NCI-H510A (cell line): Measurements from ENCODE around the gene CDH4.

ENCODE experiments used
- DNase-seq: peaks from one replicate; lab custom pipeline; 2025; lab: John Stamatoyannopoulos, UW

Gene CDH4

GRCh38 chr20:61719691-61720347, 467.8 kb downstream of the CDH4 start:
- no peak for DNase-seq

GRCh38 chr20:61720348-61720696, 468.3 kb downstream of the CDH4 start:
- no peak for DNase-seq

- DNase-seq: no peak
These were observed 470.2 kb downstream of the CDH4 start for GRCh38 chr20:61722146-61722678.

- DNase-seq: no peak
These were observed 471.6 kb downstream of the CDH4 start for GRCh38 chr20:61723529-61724257.

GRCh38 chr20:61724376-61724775, 472.3 kb downstream of the CDH4 start:
- DNase-seq: no peak

GRCh38 chr20:61725145-61725544, 473.1 kb downstream of the CDH4 start:
- DNase-seq: no peak

GRCh38 chr20:61725966-61726365, 473.9 kb downstream of the CDH4 start:
- DNase-seq: no peak

GRCh38 chr20:61726979-61727378, 474.9 kb downstream of the CDH4 start:
- no peak for DNase-seq

GRCh38 chr20:61727761-61728160, 475.7 kb downstream of the CDH4 start:
- no peak for DNase-seq

- no peak for DNase-seq
These were observed 476.3 kb downstream of the CDH4 start for GRCh38 chr20:61728326-61728725.

GRCh38 chr20:61728786-61729770, 477.0 kb downstream of the CDH4 start:
- no peak for DNase-seq

- no peak for DNase-seq
These were observed 478.7 kb downstream of the CDH4 start for GRCh38 chr20:61730631-61731362.

- no peak for DNase-seq
These were observed 479.5 kb downstream of the CDH4 start for GRCh38 chr20:61731363-61732181.

GRCh38 chr20:61732511-61733210, 480.6 kb downstream of the CDH4 start:
- no peak for DNase-seq

- no peak for DNase-seq
These were observed 481.2 kb downstream of the CDH4 start for GRCh38 chr20:61733216-61733615.

- no peak for DNase-seq
These were observed 482.1 kb downstream of the CDH4 start for GRCh38 chr20:61733891-61734732.

- DNase-seq: no peak
These were observed 482.9 kb downstream of the CDH4 start for GRCh38 chr20:61734733-61735502.

GRCh38 chr20:61735503-61735785, 483.4 kb downstream of the CDH4 start:
- DNase-seq: no peak
